Measurements from ENCODE around the gene DHODH. TPM values are rescaled to one million over a fixed set of nuclear protein-coding genes. Genes with fewer than 3 reads are reported as not detected.

Gene DHODH
- total and polyA plus RNA-seq, 2 of the 8 experiments (the other 6 are each of a cell fraction or from before 2014, with no cell fraction given), result 9.1 to 19.4 TPM

GRCh38 chr16:72024862-72025382 is 16.4 kb downstream of the DHODH start:
- no peak overlapping the region for H3K14ac ChIP-seq (ENCODE audit: insufficient read length)
- H3K79me1 ChIP-seq (ENCODE audit: low read depth, low read length), result no peaks in the 10 kb centered on the region
- no peak overlapping the region for H3K27ac ChIP-seq (ENCODE audit: low read depth, low read length)
- peaks cover 0 to 3% of the 10 kb centered on the region in 2 experiments for H4K20me1 ChIP-seq (replicated peaks in 1 of 2; ENCODE audit: control insufficient read depth in 1 of 2, insufficient read depth in 2 of 2, low read length in 2 of 2)
- no peak overlapping the region for H2BK12ac ChIP-seq (ENCODE audit: low read depth, low read length)
- no peak overlapping the region for H3K4me2 ChIP-seq (ENCODE audit: insufficient read depth in 1 of 2, low read depth in 2 of 2, low read length in 2 of 2)
- H3K4ac ChIP-seq (replicated peaks; ENCODE audit: insufficient read length, low read depth, low read length), result no peak overlapping the region
- H3K27me3 ChIP-seq (replicated peaks in 1 of 4; ENCODE audit: control insufficient read depth in 3 of 4, extremely low read depth in 1 of 4, insufficient read depth in 3 of 4, low read length in 3 of 4), result no peaks in the 10 kb centered on the region
- 90% methylated on average over 6 of the region's 6 CpGs; no CpG with 5 or more reads in 1 of the 2 experiments for WGBS, 2 experiments (ENCODE audit: extremely low coverage in 1 of 2, insufficient coverage in 1 of 2, insufficient read length in 1 of 2, insufficient replicate concordance in 2 of 2, low coverage in 1 of 2, low lambda C conversion rate in 2 of 2, missing lambda C conversion rate in 1 of 2)
- TF ChIP-seq KDM4A (IDR thresholded peaks at IDR 0.05; ENCODE audit: low read depth, low read length, severe bottlenecking) (no peak), BACH1 (IDR thresholded peaks at IDR 0.05; ENCODE audit: low read length) (no peak)
- no peaks in the 10 kb centered on the region for H3K4me1 ChIP-seq (replicated peaks in 1 of 4; ENCODE audit: control insufficient read depth in 3 of 4, insufficient read depth in 4 of 4, low read length in 3 of 4)
- no peaks in the 10 kb centered on the region for H3K79me2 ChIP-seq (ENCODE audit: control insufficient read depth in 1 of 2, insufficient read depth in 2 of 2, low read length in 2 of 2)
- no peak overlapping the region for H3K18ac ChIP-seq (ENCODE audit: extremely low read depth, low read length)
- no peak overlapping the region for H3K9ac ChIP-seq (replicated peaks in 1 of 4; ENCODE audit: extremely low read depth in 1 of 4, low read depth in 3 of 4, low read length in 3 of 4)
- FAIRE-seq (no peak), DNase-seq (ENCODE audit: low read depth in 1 of 2, low spot score in 2 of 2) (no peak)
- no peak overlapping the region for H2BK120ac ChIP-seq (replicated peaks; ENCODE audit: low read depth, low read length)
- ChIA-PET CTCF (ENCODE audit: partially characterized antibody) (interaction anchor here (1.7 kb wide), 1 partner anchor 100 kb away, joined by 5 read pairs; no protein-coding TSS in a partner anchor), POLR2A (ENCODE audit: partially characterized antibody) (interaction anchor here (1.3 to 2.2 kb wide), 2 partner anchors 10 to 48 kb away, joined by 3 to 5 read pairs; no protein-coding TSS in a partner anchor)
- H2AFZ ChIP-seq (ENCODE audit: low read length), result no peak overlapping the region
- no peak overlapping the region for H3K56ac ChIP-seq (replicated peaks; ENCODE audit: insufficient read length, low read depth, low read length)
- H4K8ac ChIP-seq (ENCODE audit: extremely low read depth, insufficient read depth, low read length), result no peak overlapping the region
- peaks cover 7 to 29% (median 17%) of the 10 kb centered on the region in 4 experiments; a peak in 7 of 8 replicates for H3K36me3 ChIP-seq (ENCODE audit: control insufficient read depth in 2 of 4, insufficient read depth in 4 of 4, low read length in 3 of 4)
- H3K23me2 ChIP-seq (ENCODE audit: low read depth, low read length), result no peaks in the 10 kb centered on the region
- no peak overlapping the region for H2BK20ac ChIP-seq (ENCODE audit: low read length)
- no peak overlapping the region for H3K23ac ChIP-seq (ENCODE audit: insufficient read length)
- H4K5ac ChIP-seq (ENCODE audit: insufficient read length, low read depth, low read length), result no peak overlapping the region
- no peaks in the 10 kb centered on the region for H3K9me3 ChIP-seq (ENCODE audit: insufficient read depth in 2 of 2, low read depth in 1 of 2, low read length in 1 of 2)
- H2BK15ac ChIP-seq (ENCODE audit: low read length), result no peak overlapping the region
- no peak overlapping the region for H3K4me3 ChIP-seq (ENCODE audit: extremely low read depth in 1 of 4, insufficient read depth in 2 of 4, low read depth in 3 of 4, low read length in 4 of 4)
- no peak overlapping the region for H2BK5ac ChIP-seq (ENCODE audit: low read depth, low read length)
- no peak overlapping the region for H4K91ac ChIP-seq (replicated peaks; ENCODE audit: insufficient read length, low read length)
- H2AK5ac ChIP-seq (ENCODE audit: low read depth, low read length), result no peak overlapping the region
